Measurements from ENCODE around the gene ARHGAP10.

Gene ARHGAP10

DNA sequence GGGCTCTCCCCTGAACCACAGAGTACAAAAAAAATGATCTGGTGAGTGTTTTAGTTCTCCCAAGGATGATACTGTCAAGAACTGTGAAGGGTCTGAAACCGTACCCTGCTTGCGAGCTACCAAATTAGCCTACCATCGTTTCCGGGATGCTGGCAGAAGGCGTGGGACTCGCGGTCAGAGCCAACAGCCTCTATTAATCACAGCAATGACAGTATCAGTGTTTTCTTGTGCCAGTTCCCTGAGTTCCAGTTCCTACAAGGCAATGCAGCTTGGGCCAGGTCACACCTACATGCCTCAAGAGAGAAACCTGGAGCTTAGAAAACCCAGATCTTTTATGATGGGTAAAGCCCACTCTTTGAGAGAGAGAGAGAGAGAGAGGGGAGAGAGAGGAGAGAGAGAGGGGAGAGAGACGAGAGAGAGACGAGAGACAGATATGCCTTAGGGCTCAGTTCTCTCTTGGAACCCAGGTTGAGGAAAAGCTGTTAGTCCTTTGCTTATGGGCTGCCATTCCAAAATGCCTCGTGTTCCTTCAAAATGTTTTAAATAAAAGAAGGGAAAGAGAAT is 327.8 kb downstream of the ARHGAP10 start:
- DNase-seq (ENCODE audit: low read depth in 2 of 3, low spot score in 1 of 3): no peak

DNA sequence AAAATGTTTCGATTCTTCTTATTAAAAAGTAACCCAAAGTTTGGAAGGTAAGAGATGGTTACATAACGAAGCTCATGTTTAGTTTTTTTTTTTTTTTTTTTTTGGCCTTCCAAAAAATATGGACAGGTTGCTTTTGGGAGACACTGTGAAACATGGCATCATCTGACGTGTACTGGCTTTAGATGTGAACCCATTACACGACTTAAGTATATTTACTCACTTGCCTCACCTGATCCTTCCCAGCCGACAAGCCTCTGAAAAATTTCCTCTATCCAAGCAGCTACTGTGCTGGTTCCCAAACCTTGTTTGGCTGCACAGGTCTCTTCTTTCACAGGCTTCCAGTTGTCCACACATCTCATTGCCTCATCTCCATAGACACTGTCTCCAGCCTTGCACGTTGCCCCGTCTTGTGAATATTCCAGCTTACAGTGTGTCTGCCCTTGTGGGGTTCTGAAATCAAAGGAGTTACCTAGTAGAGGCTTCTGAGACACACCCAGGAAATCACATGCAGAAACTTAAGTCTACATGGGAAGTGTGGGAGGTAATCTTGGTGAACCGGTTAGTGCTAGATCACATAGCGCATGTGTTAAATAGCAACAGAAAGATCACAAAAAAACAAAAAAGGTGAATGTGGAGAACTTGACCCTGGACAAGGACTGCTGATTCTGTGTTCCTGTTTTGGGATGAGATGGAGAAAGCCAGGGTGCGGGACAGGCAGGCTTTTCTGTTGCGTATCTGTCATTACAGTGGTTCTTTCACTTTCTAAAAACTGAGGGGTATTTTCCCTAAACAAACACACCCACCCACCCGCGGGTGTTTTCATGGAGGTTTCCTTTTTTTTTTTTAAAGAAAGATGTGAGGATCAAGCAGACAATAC is 328.6 kb downstream of the ARHGAP10 start:
- no peak for DNase-seq (ENCODE audit: low read depth in 2 of 3, low spot score in 1 of 3)

DNA sequence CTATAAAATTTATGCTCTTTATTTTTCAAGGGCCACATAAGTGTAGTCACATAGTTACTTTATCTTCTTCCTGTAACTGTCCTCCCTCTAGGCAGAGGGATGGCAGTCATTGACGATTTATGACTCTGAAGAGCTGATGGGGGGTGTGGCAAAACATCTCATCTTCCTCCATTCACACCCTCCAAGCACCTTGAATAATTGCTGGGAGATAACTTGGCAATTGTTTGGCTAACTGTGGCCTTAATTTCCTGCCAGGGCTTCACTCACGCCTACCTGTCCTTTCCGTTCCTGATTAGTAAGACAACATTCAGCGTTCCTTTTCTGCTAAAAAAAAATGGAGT is 329.2 kb downstream of the ARHGAP10 start:
- no peak for DNase-seq (ENCODE audit: low read depth in 2 of 3, low spot score in 1 of 3)

DNA sequence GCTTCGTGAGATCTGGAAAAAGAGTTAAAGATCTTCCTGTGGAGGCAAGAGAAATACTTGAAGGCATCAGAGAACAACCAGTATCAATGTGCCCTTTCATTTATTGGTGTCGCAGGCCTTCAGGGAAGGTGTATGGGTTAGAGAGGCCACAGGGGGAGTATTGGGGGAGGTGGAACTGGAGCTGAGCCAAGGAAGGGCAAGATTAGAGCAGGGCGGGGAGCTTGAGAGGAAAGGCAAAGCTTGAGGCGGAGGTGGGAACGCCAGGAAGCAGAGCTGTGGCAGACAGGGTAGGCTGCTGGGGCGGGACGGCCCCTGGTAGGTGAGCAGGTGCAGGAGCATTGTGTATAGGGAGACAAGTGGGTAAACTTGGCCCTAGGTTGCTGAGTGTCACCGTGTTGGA is 329.9 kb downstream of the ARHGAP10 start:
- no peak for DNase-seq (ENCODE audit: low read depth in 2 of 3, low spot score in 1 of 3)

DNA sequence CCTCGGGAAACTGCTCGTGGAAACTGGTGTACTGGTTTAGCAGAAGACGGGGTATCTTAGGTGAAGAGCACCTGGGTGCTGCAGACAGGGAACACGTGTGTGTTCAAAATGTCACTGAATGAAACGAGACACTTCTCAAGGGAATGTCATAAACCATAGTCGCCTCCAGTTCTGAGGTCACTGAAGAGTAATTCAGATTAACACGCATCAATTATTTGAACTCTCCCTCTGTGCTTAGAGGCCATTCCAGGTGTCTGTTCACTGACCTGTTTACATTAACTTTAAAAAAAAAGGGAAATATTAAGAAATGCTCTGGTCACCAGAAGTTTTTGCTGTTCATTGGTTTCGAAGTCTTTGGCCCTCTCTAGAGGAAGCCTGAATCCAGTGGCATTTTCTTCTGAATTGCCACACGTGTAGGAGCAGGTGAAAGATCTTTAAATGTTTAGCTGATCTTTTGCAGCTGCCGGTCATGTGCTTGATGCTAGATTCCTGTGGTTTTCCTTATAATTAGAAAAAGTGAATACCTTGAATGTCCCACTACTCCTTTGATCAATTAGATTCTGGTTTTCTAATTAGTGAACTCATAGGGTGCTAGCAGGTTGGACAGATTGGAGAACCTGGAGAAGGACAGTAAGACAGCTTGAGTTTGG is 330.5 kb downstream of the ARHGAP10 start:
- no peak for DNase-seq (ENCODE audit: low read depth in 2 of 3, low spot score in 1 of 3)

DNA sequence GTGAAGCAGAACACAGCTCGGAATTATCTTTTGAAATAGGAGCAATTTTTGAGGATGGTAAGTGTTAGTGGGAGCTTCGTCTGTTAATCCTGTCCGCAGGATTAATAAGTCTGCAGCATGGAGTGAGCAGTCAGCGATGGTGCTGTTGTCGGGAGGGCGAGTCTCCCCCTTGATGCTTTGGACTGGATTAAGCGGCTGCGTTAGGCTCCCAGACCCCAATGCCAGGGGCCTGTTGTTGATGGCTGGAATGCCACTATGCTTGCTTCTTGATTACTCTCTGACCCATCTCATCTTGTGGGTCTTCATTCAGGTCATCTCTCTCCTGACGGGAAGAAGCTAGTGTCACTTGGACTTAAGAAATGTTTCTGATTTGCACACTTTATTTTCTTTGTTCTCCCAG is 332.6 kb downstream of the ARHGAP10 start:
- no peak for DNase-seq (ENCODE audit: low read depth in 2 of 3, low spot score in 1 of 3)

DNA sequence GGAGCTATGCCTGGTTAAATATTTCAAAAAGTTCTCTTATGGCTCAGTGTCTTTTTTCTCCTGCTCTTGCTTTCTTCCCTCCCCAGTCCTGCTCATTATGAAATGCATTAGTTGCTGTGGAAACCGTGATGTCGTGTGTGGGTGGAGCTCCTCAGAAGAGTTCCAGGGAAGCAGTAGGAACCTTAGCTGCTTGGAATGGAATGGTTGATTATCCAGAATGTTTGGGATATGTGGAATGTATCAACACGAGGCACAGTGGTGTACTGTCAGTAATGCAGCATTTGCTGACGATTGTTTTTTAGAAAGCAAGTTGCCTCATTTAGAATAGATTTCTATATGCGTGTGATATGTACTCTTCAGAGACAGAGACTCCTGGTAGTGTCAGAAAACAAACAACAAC is 333.2 kb downstream of the ARHGAP10 start:
- DNase-seq (ENCODE audit: low read depth in 2 of 3, low spot score in 1 of 3): no peak

DNA sequence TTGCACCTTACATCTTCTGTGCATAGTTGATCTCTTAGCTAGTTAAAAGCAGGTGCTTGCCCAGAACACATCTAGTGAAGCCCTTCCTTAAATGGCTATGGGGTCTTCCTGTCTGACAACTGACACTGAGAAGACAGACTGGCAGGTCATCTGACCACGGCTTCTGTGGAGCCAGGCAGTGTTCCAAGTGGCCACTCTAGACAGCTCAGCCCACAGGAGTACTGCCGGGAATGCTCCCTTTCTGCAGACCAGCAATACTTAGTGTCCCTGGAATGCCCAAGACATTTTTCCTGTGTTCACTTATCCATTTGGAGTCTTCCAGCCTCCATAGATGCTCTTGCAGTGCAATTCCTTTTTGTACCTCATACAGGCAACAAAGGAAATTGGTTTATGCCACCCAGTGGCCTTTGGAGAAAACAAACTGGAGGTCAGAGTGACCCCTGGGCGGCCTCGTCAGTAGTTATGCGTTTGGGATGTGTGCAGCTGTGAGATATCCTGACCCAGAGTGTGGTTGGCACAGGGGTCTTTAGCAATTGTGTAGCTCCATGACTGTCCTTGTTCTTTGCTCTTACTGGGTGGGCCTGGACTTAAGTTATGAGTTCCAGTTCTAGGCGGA is 335.5 kb downstream of the ARHGAP10 start:
- DNase-seq (ENCODE audit: low read depth in 2 of 3, low spot score in 1 of 3): no peak

DNA sequence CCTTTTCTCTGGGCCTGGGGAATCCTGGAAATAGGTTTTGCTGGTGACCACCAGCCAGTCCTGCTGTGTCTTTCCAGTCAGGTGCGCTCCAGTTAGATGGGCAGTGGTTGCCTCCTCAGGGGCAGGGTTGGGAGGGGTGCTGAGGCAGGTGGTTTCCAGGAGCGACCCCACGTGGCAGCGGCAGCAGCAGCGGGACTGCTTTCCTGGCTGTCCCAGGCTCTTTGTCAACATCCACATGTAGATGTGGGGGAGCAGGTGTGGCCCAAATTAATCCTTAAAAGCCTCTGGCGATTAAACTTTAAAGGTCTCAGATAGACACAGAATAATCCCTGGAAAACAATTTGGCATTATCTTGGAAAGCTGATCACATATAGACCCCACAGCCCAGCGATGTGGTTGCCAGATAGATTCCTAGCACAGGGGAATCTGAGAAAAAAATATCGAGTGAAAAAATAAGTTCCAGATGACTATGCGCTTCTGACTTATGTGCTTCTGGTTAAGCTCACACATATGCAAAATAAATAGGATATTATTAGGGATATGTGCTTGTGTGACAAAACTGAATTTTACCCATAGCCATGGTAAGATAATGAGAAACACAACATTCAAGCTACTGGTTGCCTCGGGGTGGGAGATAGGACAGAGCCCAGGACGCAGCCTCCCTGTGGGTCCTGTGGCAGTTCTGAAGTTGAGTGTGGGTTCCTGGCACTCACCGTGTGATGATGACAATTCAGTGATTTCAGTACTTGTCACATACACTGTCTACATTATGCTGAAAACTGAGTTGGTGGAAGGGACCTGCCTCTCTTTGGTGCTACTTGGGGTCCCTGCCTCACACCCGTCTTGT is 336.4 kb downstream of the ARHGAP10 start:
- no peak for DNase-seq (ENCODE audit: low read depth in 2 of 3, low spot score in 1 of 3)

DNA sequence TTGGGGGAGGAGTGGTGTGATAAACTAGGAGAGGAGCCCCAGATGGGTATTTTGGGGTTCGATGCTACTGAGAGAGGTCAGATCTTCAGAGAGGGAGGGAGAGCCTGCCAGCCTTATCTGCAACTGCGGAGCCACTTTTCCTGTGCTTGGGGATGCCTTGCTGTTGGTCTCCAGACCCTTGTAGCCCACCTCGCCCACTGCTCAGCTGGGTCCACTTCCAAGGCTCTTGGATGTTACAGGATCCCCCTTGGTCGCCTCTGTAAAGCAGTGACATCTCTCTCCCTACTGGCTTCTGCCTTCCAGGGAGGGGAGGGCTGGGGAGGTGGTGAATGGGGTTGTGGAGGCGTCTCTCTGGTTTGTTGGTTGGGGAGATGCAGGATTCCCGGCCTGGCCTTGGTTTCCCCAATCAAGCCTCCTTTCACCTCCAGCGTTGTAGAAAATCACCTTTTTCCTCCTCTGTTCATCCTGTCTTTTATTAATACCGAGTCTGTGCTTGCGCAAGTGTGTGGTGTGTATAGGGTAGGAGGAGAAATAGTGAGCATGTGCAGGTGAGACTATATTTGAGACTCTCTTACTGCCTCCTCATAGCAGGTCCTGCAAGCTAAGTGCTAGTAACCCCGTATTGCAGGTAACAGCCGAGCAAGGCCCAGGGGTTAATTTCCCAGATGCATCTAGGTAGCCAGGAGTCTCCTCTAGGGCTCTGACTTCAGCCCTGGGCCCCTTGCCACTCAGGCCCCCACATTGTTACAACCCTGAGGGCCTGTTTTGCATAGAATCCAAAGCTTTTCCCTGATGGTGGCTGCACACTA is 337.4 kb downstream of the ARHGAP10 start:
- no peak for DNase-seq (ENCODE audit: low read depth in 2 of 3, low spot score in 1 of 3)

DNA sequence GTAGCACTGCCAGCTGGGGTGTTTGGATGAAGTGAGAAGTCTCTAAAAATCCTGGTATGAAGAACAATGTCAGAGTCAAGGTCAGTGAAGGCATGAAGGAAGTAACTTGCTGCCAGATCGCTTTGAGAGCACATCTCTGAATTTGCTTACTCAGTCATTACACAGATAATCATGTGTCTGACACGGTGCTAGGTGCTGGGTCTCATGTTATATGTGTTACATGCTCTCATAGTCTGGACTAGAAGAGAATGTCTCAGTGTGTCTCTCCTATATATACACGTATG is 337.9 kb downstream of the ARHGAP10 start:
- DNase-seq (ENCODE audit: low read depth in 2 of 3, low spot score in 1 of 3): no peak

DNA sequence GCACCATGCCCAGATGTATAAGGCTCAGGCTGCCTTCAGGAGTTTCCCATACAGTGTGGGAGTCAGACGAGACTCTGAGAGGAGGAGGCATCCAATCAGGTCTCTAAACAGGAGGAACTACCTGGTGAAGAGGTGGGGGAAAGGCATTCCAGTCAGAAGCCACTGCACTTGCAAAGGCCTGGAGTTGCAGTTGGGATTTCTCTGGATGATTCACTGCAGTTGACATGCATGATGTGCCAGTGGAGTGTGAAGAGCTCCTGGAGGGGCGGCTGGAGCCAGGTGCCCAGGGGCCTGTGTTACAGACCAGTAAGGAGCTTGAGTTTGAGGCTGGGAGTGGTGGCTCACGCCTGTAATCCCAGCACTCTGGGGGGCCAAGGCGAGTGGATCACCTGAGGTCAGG is 339.1 kb downstream of the ARHGAP10 start:
- DNase-seq (ENCODE audit: low read depth in 2 of 3, low spot score in 1 of 3): no peak

DNA sequence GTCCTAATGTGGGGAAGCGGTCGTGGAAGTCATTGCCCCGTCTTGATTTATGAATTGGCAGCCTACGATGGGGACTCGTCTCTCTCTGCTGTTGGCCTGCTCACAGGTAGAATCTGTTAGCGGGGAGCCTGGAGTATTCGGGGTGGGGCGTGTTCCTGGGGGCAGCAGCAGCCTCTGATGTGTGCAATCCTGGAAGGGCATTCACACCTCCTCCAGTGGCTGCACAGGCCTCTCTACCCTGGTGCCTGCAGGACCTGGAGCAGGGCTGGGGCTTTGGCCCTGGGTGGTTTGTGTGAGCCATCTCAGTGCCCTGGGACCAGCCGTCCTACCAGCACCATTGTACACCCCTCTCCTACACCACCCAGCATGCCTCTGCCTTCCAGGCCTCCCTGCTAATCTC is 340.9 kb downstream of the ARHGAP10 start:
- DNase-seq (ENCODE audit: low read depth in 2 of 3, low spot score in 1 of 3): no peak

DNA sequence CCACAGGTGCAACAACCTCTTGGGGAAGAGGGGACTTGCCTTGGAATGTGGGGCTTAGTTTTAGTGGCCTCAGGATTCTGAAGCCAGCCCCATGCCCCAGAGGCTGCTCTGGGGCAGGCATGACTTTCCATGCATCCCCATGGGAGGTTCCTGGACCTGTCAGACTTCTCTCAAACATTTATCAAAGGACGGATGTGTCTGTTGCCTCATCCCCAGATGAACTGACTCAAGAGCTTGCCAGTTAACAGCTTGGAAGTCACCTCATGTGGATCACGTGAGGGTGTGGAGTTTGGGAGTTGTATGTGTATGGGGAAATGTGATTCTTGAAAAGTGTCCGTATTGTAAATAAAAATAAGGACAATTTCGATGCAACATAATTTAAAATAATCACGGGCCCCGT is 341.5 kb downstream of the ARHGAP10 start:
- no peak for DNase-seq (ENCODE audit: low read depth in 2 of 3, low spot score in 1 of 3)

DNA sequence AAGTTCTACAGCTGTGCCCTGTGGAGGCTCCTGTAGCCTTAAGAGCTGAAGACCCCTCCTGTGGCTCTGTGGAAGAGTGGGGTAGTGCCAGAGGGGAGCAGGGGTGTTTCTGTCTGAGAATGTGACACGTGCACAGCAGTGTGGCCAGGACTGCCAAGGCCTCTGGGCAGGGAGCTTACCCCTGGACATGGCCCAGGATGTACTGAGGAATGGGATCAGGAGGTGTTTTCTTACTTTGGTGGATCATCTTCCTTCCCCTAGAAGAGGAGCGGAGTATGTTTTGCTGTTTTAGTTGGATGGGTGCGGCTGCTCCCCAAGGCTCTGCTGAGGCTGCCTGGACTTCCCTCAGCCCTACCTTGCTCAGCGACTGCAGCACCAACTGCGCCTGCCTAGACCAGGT is 342.6 kb downstream of the ARHGAP10 start:
- no peak for DNase-seq (ENCODE audit: low read depth in 2 of 3, low spot score in 1 of 3)

DNA sequence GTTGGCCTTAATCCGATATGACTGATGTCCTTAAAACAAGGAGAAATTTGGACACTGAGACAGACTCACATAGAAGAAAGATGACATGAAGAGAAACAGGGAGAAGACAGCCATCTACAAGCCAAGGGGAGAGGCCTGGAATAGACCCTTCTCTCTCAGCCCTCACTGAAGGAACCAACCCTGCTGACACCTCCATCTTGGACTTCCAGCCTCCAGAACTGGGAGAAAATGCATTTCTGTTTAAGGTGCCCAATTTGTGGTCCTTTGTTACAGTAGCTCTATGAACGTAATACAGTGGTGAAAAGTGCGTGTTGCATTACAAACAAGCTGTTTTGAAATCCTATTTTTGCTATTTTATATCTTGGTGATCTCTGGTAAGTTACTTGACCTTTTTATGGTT is 343.6 kb downstream of the ARHGAP10 start:
- no peak for DNase-seq (ENCODE audit: low read depth in 2 of 3, low spot score in 1 of 3)

DNA sequence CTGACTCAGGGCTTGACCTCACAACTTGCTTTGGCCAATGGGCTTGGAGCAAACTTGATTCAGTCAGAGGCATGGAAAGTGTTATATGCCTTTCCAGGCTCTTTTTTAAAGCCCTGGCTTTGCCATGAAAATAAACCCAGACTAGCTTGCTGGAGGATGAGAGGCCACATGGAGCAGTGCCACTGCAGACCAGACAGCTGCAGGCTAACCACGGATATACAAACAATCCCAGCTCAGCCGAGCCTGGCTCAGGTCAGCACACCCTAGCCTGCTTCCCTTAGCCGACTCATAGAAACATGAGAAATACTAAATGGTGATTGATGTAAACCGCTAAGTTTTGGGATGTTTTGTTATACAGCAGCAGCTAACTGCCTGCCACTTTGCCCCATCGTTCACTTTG is 345.1 kb downstream of the ARHGAP10 start:
- DNase-seq (ENCODE audit: low read depth in 2 of 3, low spot score in 1 of 3): no peak

DNA sequence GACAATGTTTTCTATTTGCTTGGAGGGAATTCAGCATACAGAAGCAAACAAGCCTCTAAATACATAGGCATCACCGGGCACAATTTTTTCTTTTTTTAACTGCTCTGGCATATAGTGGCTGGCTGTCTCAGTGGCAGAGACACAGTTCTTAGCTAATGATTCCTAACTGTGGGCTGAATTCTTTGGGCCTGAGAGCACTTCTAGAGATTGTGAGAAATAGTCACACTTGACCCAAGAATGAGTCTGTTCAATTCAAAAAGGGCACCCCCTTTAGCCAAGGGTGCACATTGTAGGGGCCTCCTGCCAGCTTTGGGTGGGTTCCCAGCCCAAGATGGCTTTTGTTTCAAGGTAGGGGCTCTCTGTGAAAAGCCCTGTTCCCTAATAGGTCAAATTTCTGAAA is 345.7 kb downstream of the ARHGAP10 start:
- DNase-seq (ENCODE audit: low read depth in 2 of 3, low spot score in 1 of 3): no peak

DNA sequence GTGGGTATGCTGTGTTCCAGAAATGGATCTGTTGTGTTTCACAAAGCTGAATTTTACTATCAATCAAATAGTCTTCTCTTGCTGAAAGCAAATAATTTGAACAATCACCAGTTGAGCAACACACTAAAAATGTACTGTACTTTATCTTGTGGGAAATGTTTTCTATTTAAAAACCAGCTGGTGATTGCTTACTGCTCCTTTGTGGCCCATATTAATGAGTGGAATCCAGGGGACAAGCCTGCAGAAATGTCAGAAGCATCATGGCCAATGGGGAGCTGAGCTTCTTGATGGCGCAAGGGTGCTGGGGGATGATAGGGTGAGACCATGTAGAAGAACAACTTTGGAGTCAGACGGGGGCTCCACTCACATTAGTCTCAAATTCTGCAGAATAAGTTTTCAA is 346.2 kb downstream of the ARHGAP10 start:
- no peak for DNase-seq (ENCODE audit: low read depth in 2 of 3, low spot score in 1 of 3)

DNA sequence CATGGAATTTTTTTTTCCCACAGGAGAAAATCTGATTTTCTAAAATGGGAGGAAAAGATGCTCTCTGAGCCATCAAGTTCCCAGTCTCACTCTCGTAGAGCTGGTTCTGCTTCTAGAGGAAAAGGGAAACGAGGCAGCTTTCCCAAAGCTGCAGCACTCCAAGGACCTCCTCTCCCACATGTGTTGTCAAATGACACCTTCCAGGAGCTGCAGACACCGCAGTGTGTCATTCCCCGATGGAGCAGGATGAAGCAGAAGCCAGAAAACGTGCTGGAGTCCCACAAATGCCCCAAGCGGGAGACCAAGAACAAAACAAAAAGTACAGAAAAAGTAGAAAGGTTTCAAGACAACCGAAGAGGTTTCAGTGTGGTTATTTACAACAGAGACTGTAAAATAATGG is 348.1 kb downstream of the ARHGAP10 start:
- no peak for DNase-seq (ENCODE audit: low read depth in 2 of 3, low spot score in 1 of 3)

DNA sequence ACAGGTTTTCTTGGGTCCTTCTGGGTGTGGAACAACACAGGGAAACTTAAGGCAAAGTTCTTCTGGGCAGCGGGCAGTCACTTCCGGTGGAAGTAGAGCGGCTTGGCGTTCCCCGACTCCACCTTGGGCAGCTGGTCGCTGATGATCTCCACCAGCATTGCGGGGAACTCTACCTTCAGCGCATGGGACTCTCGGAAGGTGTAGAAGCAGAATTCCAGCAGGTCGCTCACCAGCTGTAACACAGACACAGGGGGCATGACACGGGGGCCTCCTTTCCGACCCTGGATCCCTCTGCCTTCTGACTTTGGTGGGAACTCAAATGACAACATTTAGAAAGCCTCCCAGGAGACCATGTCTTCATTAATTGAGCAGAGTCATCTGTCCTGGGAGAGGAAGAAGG is 349.4 kb downstream of the ARHGAP10 start:
- no peak for DNase-seq (ENCODE audit: low read depth in 2 of 3, low spot score in 1 of 3)

Data from stimulated activated CD4-positive, alpha-beta T cell treated with anti-CD3 and anti-CD28 coated beads, Interleukin-12 subunit alpha, Interleukin-12 subunit beta, amount 100 ng/mL, for 48 hours (primary cell).